ENCODE results near the gene LRRC4. TPM values are rescaled to one million over a fixed set of nuclear protein-coding genes. Genes with fewer than 3 reads are reported as not detected.
A peak's percentile ranks its signal among the peaks of the same experiment; 100 is the strongest.

LRRC4 gene
- total and polyA plus RNA-seq, 7 donors, result 0.60 to 1.8 (median 1.4) TPM

DNA sequence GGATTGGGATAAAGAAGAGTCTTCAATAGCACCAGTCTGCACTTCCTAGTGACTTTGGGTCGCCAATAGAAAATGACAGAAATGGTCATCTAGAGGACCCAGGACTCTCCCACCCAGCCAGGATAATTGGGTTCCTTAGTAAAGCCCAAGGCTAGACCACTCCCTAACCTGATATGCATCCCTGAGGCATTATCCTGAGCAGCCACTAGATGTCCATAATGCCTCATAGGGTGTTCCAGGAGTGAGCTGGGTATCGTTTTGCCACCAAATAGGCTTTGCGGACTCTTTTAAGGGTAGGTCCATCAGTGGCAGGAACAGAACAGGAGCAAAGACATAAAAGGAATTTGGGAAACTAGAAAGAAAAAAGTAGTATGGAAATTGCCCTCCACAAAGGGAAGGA lies 4.5 kb upstream of the LRRC4 start:
- H3K9me3 ChIP-seq, result no peaks in the 10 kb centered on the region
- TF ChIP-seq, protein P1, sequence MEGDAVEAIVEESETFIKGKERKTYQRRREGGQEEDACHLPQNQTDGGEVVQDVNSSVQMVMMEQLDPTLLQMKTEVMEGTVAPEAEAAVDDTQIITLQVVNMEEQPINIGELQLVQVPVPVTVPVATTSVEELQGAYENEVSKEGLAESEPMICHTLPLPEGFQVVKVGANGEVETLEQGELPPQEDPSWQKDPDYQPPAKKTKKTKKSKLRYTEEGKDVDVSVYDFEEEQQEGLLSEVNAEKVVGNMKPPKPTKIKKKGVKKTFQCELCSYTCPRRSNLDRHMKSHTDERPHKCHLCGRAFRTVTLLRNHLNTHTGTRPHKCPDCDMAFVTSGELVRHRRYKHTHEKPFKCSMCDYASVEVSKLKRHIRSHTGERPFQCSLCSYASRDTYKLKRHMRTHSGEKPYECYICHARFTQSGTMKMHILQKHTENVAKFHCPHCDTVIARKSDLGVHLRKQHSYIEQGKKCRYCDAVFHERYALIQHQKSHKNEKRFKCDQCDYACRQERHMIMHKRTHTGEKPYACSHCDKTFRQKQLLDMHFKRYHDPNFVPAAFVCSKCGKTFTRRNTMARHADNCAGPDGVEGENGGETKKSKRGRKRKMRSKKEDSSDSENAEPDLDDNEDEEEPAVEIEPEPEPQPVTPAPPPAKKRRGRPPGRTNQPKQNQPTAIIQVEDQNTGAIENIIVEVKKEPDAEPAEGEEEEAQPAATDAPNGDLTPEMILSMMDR (IDR thresholded peaks at IDR 0.05), result peak in 1 of 4 experiments; percentile 28
- TF ChIP-seq EP300 (IDR thresholded peaks at IDR 0.05) (no peak), POLR2AphosphoS5 (IDR thresholded peaks at IDR 0.05) (no peak), POLR2A (IDR thresholded peaks at IDR 0.05) (no peak)
- no peak for DNase-seq
- no peaks in the 10 kb centered on the region for H3K36me3 ChIP-seq
- intact Hi-C loops (cut with DNase I), result loop anchor here (10.0 kb wide), 1 partner anchor 451 kb away; the partner anchor contains the start of genes ARF5 and GCC1
- no peaks in the 10 kb centered on the region for H3K27me3 ChIP-seq
- 72 to 81% methylated on average over 3 of the region's 3 CpGs for WGBS, 2 donors
- H3K27ac ChIP-seq, result no peak overlapping the region
- peaks cover 3 to 22% (median 12%) of the 10 kb centered on the region in 4 donors for H3K4me1 ChIP-seq
- H3K4me3 ChIP-seq, result no peak overlapping the region

DNA sequence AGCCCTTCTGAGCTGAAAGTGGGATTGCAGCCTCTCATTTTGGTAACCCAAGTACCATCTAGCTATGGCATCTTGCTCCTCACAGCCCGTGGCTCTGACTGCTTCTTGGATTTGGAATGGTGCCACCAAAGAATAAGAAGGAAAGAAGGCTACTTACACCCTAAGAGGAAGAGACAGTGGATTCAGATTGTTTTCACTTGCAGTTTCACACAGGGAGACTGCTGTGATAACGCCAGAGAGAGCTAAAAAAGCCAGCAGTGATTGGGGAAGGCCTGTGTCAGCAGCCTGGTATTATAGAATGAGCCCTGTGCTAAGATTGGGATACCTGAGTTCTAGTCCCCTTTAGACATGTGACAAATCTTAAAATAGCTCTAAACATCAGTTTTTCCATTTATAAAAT lies 3.6 kb upstream of the LRRC4 start:
- Histone ChIP-seq H3K9me3 (no peaks in the 10 kb centered on the region), H3K27me3 (no peaks in the 10 kb centered on the region), H3K36me3 (no peaks in the 10 kb centered on the region), H3K4me3 (no peak overlapping the region), H3K27ac (no peak overlapping the region), H3K4me1 (peaks cover 3 to 26% (median 17%) of the 10 kb centered on the region in 4 donors)
- WGBS, 2 donors, result 41 to 74% methylated on average over 2 of the region's 2 CpGs
- TF ChIP-seq POLR2AphosphoS5 (IDR thresholded peaks at IDR 0.05) (no peak), POLR2A (IDR thresholded peaks at IDR 0.05) (no peak), EP300 (IDR thresholded peaks at IDR 0.05) (no peak)
- TF ChIP-seq, protein P1 (IDR thresholded peaks at IDR 0.05), result no peak
- no peak for DNase-seq
- intact Hi-C loops (cut with DNase I), result loop anchor here (5.0 to 10.0 kb wide), 3 partner anchors 78 to 450 kb away; partner anchors contain the start of genes ARF5 and GCC1

DNA sequence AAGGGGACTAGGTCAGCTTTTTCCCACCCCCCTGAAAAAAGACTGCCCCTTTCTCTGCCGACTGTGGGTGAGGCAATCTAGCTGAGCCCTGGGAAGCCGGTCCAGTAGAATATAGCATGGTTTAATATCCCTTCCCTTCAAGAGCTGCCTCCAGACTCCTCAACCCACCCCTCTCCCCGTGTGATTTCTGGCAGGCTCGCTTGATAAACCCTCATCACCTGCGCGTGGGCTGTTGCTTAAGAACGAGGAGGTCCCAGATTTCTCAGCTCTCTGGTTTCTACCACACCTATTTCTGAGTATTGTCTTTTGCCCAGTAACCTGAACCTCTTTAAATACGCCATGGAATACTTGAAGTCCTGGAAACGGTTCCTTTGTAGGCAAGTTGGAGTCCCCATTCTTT lies 2.0 kb upstream of the LRRC4 start:
- Histone ChIP-seq H3K9me3 (no peaks in the 10 kb centered on the region), H3K4me3 (no peak overlapping the region), H3K4me1 (peaks cover 3 to 26% (median 17%) of the 10 kb centered on the region in 4 donors), H3K27ac (no peak overlapping the region), H3K27me3 (no peaks in the 10 kb centered on the region), H3K36me3 (no peaks in the 10 kb centered on the region)
- 90 to 95% methylated on average over 9 of the region's 9 CpGs for WGBS, 2 donors
- TF ChIP-seq, protein P1 (IDR thresholded peaks at IDR 0.05), result no peak
- DNase-seq, result no peak
- intact Hi-C loops (cut with DNase I), result loop anchor here (5.0 to 10.0 kb wide), 3 partner anchors 76 to 448 kb away; partner anchors contain the start of genes ARF5 and GCC1

DNA sequence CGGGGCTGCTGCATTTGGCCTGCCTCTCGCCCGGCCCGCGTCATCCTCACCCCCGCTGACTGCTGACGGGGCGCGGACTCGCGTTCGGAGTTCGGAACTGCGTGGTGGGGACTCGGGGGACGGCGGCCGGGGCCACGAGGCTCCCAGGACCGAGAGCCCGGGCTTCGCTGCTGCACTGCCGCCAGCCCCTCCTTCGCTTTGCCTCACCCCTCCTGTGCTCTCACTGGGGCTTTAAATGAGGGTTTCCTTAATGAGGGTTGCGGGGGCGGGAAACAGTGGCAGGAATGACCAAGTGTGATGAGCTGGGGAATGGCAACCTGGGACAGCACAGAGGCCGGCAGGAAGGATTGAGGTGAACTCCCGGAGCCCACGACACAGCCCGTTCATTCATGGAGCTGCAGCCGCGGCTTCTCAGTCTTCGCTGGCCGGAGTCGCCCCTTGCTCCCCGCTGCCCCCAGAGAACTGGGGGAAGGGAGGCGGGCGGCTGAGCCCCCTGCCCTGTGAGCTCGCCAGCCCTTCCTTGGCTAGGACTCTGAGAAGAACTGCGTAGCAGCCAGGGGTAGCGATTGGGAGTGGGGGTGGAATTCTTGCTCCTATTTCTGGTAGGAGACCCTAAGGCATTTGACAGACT lies 1.5 kb upstream of the LRRC4 start:
- no peaks in the 10 kb centered on the region for H3K27me3 ChIP-seq
- H3K4me1 ChIP-seq, result peaks cover 3 to 27% (median 17%) of the 10 kb centered on the region in 4 donors
- peak overlapping the region; percentile 35 to 62 (median 54) for H3K4me3 ChIP-seq
- no peaks in the 10 kb centered on the region for H3K9me3 ChIP-seq
- intact Hi-C loops (cut with DNase I), result loop anchor here (5.0 to 10.0 kb wide), 3 partner anchors 75 to 448 kb away; partner anchors contain the start of genes ARF5 and GCC1
- no peaks in the 10 kb centered on the region for H3K36me3 ChIP-seq
- peak overlapping the region in 2 of 4 donors; percentile 57 to 62 for H3K27ac ChIP-seq
- peak; percentile 71 for DNase-seq
- WGBS, 2 donors, result 29 to 51% methylated on average over 41 of the region's 41 CpGs
- TF ChIP-seq, protein P1 (IDR thresholded peaks at IDR 0.05), result no peak
- TF ChIP-seq EP300 (IDR thresholded peaks at IDR 0.05), result no peak
- TF ChIP-seq POLR2AphosphoS5 (IDR thresholded peaks at IDR 0.05), result no peak

Measured in sigmoid colon (tissue), 7 donors.